ENCODE results near the gene ACER2.
A peak's percentile ranks its signal among the peaks of the same experiment; 100 is the strongest.
"Not testable (repeated sequence)": the region's sequence is repeated elsewhere in the genome, so short reads cannot be mapped to it uniquely, and the experiment has no call there.

ACER2 gene

GRCh38 chr9:19408693-19409400, at the start of gene ACER2:
Gene ACER2, plus strand, starts transcription at chr9:19409009. Its CDS starts 76 bp downstream, at chr9:19409085.
- peak; percentile 89 for DNase-seq

GRCh38 chr9:19369107-19369506, 39.7 kb upstream of the ACER2 start:
- DNase-seq: no peak

DNA sequence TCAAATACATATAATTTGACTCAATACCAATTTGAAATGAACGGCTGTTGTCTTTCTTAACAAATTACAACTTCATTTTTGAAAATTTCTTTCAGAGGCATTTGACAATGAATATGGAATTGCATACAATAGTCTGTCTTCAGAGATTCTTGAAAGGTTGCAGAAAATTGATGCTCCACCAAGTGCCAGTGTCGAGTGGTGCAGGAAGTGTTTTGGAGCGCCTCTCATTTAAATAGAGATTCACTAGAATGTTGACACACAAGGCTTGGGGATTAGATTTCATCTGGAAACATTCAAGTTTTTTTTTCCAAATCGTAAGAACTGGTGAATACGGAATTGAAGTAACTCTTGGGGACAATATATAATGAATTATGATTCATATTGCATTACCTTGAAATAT, 36.9 kb upstream of the ACER2 start:
- no peak for DNase-seq

DNA sequence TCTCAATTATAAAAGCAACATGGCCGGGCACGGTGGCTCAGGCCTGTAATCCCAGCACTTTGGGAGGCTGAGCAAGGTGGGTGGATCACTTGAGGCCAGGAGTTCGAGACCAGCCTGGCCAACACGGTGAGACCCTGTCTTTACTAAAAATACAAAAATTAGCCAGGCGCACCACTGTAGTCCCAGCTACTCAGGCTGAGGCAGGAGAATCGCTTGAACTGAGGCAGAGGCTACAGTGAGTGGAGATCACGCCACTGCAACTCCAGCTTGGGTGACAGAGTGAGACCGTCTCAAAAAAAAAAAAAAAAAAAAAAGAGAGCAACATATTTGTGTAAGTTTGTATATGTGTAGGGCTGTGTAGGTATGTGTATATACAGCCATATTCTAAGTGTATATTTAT, 36.2 kb upstream of the ACER2 start:
- DNase-seq: no peak

GRCh38 chr9:19373527-19373926, 35.3 kb upstream of the ACER2 start:
- no peak for DNase-seq

DNA sequence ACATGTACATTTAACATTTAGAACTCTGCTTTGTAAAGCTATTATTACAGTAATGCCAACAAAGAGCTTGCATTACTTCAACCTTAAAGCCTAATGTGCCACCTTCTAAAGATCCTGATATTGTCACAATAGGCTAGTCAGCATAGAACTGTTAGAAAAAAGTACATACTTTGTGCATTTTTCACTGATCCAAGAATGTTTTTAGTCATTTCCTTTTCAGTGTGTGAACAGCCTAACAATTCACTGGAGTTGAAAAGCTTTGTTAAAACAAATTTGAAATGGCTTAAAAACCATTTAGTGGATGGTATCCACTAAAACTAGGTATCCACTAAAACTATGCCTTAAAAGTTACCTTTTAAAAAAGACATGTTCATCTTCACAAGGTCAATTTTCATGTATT, 33.3 kb upstream of the ACER2 start:
- peak; percentile 50 for DNase-seq

DNA sequence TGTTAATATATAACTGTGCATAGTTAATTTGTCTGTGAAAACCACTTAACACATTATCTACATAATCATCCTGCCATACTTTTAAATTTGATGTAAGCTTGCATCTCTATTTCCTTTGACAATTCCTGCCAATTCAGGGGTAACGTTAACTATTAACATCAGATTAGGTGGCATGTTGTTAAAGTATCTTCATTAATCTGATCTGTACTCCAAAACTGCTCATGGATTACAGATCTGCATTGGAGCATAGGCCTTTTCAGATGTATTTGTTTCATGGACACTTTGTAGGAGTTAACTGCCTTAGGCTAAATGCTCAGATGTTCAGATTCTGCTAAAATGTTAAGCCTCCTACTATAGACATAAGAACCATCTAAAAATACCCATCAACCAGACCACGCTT, 31.9 kb upstream of the ACER2 start:
- no peak for DNase-seq

- DNase-seq: no peak
Observed at GRCh38 chr9:19378164-19378563, 30.6 kb upstream of the ACER2 start.

GRCh38 chr9:19378647-19379046, 30.2 kb upstream of the ACER2 start:
- no peak for DNase-seq

DNA sequence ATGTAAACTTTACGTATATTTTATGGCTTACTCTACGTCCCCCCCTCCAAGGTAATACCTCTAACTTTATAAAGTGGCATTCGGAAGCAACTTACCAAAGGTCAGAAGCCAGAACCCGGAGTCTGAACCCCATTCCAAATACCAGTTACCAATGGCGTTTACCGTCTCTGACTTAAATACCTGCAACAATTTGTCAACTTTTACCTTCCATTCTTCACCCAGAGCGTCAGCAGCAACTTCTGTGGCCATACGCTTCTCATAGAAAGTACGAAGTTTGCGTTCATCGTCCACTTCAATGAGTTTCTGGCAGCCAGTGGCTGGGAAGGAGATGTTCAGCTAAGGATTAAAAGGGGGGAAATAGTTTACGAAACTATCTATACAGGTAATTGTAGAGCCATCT, 29.5 kb upstream of the ACER2 start:
- no peak for DNase-seq

GRCh38 chr9:19379697-19380046, 29.1 kb upstream of the ACER2 start:
- no peak for DNase-seq

DNA sequence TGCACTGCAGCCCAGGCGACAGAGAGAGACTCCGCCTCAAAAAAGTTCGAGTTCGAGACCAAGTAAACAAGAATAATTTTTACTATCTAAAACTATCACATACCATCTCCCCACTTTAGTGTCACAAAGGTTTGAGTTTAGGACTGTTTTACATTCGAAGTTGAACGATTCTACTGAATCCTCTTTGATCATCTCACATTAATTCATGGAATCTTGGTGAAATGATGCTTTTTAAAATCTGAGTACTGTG, 28.1 kb upstream of the ACER2 start:
- DNase-seq: no peak

- DNase-seq: no peak
Observed at GRCh38 chr9:19381656-19382055, 27.2 kb upstream of the ACER2 start.

GRCh38 chr9:19385212-19385611, 23.6 kb upstream of the ACER2 start:
- not testable (repeated sequence) for DNase-seq

DNA sequence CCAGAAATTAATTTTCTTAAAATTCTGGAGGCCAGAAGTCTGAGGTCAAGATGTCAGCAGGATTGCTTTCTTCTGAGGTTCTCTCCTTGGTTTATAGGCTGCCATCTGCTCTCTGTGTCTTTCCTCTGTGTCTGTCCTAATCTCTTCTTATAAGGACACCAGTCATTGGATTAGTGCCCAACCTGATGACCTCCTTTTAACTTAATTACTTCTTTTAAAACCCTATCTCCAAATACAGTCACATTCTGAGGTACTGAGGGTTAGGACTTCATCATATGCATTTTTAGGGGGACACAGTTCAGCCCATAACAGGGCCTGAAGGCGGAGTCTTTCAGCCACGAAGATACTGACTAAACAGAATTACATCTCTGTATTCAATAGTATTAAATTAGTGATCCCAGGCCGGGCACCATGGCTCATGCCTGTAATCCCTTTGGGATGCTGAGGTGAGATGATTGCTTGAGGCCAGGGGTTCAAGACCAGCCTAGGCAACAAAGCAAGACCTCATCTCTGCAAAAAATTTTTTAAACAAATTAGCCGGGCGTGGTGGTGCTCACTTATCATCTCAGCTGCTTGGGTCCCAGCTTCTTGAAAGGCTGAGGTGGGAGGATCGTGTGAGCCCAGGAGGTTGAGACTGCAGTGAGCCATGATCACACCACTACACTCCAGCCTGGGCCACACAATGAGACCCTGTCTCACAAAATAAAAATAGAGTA, 22.9 kb upstream of the ACER2 start:
- no peak for DNase-seq

GRCh38 chr9:19386502-19387044, 22.2 kb upstream of the ACER2 start:
- peak; percentile 17 for DNase-seq

DNA sequence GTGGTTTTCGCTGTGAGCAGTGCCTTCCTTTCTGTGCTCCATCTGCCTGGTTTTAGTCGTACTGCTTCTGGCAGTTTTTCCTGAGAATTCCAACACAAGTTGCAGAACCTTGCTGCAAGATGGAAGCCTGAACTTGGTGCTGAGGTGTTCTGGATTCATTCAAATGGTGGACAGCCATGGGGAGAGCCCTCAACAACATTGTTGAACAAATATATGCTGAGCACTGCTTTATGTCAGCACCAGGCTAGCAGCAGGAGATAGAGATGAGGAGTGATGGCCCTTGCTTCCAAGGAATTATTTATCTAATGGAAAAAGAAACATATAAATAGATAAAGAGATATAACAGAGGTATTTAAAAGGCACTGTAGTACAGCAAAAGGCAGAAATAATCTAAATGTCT, 21.5 kb upstream of the ACER2 start:
- no peak for DNase-seq

GRCh38 chr9:19389539-19389938, 19.3 kb upstream of the ACER2 start:
- not testable (repeated sequence) for DNase-seq

DNA sequence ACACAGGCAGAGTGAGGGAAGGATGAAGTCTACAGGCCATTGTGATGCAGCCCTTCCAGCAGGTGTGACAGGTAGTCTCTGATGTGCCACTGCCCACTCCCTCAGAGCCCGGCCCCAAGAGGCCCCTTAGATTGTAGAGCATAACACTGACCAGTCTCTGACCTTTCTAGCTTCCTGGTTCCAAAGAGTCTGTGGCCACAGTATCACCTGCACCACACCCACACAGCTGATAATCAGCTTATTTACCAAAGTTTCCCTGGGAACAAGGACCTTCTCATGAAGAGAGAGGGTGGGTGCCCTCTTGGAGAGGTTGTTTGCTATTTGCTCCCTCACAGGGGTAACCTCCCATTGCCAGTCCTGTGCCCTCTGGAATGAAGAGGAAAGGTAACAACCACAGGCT, 11.0 kb upstream of the ACER2 start:
- no peak for DNase-seq

DNA sequence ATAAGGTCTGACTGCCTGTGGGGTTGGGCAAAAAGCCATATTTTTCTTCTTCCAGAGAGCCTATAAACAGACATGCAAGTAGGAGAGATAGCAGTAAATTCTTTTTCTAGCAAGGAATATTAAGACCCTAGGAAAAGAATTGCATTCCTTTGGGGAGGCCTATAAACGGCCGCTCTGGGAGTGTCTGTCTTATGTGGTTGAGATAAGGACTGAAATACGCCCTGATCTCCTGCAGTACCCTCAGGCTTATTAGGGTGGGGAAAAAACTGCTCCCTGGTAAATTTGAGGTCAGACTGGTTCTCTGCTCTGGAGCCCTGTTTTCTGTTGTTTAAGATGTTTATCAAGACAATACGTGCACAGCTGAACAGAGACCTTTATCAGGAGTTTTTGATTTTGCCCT, 5.6 kb upstream of the ACER2 start:
- DNase-seq: not testable (repeated sequence)

DNA sequence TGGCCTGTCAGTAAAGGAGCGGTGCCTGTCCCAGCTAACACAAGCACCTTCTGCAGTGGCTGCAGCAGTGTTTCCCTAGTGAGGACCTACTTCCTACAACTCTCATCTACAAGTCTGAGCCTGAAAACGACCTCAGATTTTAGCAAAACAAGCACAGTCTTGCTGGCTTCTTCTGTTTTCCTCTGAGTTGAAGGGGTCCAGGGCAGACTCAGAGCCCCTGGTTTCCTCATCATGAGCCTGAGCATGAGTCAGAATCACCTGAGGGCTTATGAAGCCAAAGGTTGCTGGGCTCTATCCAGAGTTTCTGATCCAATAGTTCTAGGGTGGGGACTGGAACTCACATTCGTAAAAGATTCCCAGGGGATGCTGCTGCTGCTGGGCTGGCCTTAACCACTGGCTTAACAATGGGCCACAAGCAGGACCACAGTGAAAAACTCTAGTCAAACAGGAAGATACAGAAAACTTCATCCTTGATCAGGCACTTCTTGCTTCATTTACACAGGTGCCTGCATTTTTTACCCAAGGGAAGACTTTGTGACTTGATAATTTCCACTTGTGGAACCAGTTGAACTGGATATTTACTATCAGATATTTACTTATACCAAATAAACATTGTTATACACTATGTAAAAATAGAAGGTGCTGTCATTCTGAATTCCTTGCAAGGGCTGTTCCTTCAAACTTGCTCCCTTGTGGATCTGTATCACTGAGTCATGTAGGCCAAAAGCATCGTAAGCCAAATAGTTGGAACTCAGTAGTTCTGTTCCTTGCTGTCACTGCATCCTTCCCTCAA, 4.3 kb upstream of the ACER2 start:
- no peak for DNase-seq

- no peak for DNase-seq
Observed at GRCh38 chr9:19405771-19406170, 3.0 kb upstream of the ACER2 start.

DNA sequence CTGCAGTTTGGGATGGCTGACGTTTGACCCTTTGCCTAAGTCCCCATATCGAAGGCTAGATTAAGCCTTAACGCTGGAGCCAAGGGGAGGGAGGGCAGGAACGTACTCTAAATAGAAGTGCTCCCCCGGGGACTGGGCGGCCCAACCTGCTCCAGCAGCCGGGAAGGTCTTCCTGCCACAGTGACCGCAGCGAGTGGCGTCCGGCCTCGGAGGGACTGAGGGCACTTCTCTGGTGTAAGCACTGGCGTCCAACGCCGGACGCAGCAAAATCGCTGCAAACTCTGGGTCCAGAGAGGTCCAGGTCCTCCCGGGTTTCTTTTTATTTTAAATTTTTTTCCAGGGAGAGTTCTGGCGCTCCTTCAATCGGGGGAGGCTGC, 505 bp upstream of the ACER2 start:
- DNase-seq: no peak
